NCI-H128 (cell line): Measurements from ENCODE around the gene MRPS10.

Experiments used
- DNase-seq: peaks from one replicate; lab custom pipeline; 2025; ENCODE audit not compliant: unreplicated experiment; lab: John Stamatoyannopoulos, UW

MRPS10 gene

GRCh38 chr6:42217519-42218367 lies at the start of gene MRPS10:
Gene MRPS10, minus strand, starts transcription at chr6:42217861. Its CDS starts 12 bp downstream, at chr6:42217849.
- DNase-seq: peak; percentile 78

GRCh38 chr6:42266538-42266937 lies 48.9 kb upstream of the MRPS10 start:
- DNase-seq: no peak

- DNase-seq: no peak
These were observed 47.3 kb upstream of the MRPS10 start for GRCh38 chr6:42264852-42265390.

- no peak for DNase-seq
These were observed 46.6 kb upstream of the MRPS10 start for GRCh38 chr6:42264162-42264851.

GRCh38 chr6:42263165-42263728 lies 45.6 kb upstream of the MRPS10 start:
- DNase-seq: no peak

- no peak for DNase-seq
These were observed 43.3 kb upstream of the MRPS10 start for GRCh38 chr6:42260972-42261371.

GRCh38 chr6:42260396-42260888 lies 42.8 kb upstream of the MRPS10 start:
- DNase-seq: no peak

- DNase-seq: no peak
These were observed 42.3 kb upstream of the MRPS10 start for GRCh38 chr6:42259841-42260395.

- DNase-seq: no peak
These were observed 41.6 kb upstream of the MRPS10 start for GRCh38 chr6:42259286-42259685.

GRCh38 chr6:42257614-42258013 lies 40.0 kb upstream of the MRPS10 start:
- DNase-seq: no peak

GRCh38 chr6:42257063-42257462 lies 39.4 kb upstream of the MRPS10 start:
- no peak for DNase-seq

- no peak for DNase-seq
These were observed 37.4 kb upstream of the MRPS10 start for GRCh38 chr6:42255050-42255449.

- no peak for DNase-seq
These were observed 36.8 kb upstream of the MRPS10 start for GRCh38 chr6:42254505-42254904.

- peak; percentile 12 for DNase-seq
These were observed 34.4 kb upstream of the MRPS10 start for GRCh38 chr6:42251911-42252637.

GRCh38 chr6:42251500-42251899 lies 33.8 kb upstream of the MRPS10 start:
- DNase-seq: no peak

GRCh38 chr6:42250274-42250931 lies 32.7 kb upstream of the MRPS10 start:
- DNase-seq: no peak

GRCh38 chr6:42249279-42249678 lies 31.6 kb upstream of the MRPS10 start:
- DNase-seq: no peak

GRCh38 chr6:42243046-42243445 lies 25.4 kb upstream of the MRPS10 start:
- no peak for DNase-seq

- no peak for DNase-seq
These were observed 24.3 kb upstream of the MRPS10 start for GRCh38 chr6:42241915-42242314.

- DNase-seq: no peak
These were observed 22.2 kb upstream of the MRPS10 start for GRCh38 chr6:42239736-42240375.
